HEK293 (cell line): ENCODE data around the gene KCNQ4.

ENCODE experiments used
- CTCF ChIP-seq: fragments of 450-650 bp; formaldehyde crosslinking; IDR thresholded peaks from 2 replicates; pipeline ENCODE4 v1.5.1; 2016; ENCODE audit warnings: missing biosample characterization, missing genetic modification characterization
- ZBTB1 ChIP-seq: fragments of 450-650 bp; formaldehyde crosslinking; IDR thresholded peaks from 2 replicates; pipeline ENCODE4 v1.5.1; 2016; ENCODE audit warnings: missing biosample characterization, missing genetic modification characterization
- ZFP69B ChIP-seq: fragments of 450-650 bp; formaldehyde crosslinking; IDR thresholded peaks from 2 replicates; pipeline ENCODE4 v1.5.1; 2016; ENCODE audit warnings: missing biosample characterization, missing genetic modification characterization
- ZNF184 ChIP-seq: fragments of 450-650 bp; IDR thresholded peaks from 2 replicates; pipeline ENCODE4 v1.5.1; 2018; ENCODE audit warnings: missing biosample characterization, mild to moderate bottlenecking, missing genetic modification characterization
- ZNF23 ChIP-seq: fragments of 450-650 bp; formaldehyde crosslinking; IDR thresholded peaks from 2 replicates; pipeline ENCODE4 v1.5.1; 2016; ENCODE audit warnings: missing biosample characterization, missing genetic modification characterization, borderline replicate concordance
- ZNF354C ChIP-seq: fragments of 450-650 bp; formaldehyde crosslinking; IDR thresholded peaks from 2 replicates; pipeline ENCODE4 v1.5.1; 2016; ENCODE audit warnings: missing biosample characterization, missing genetic modification characterization, low read depth, borderline replicate concordance
- ZNF549 ChIP-seq: fragments of 450-650 bp; IDR thresholded peaks from 2 replicates; pipeline ENCODE4 v1.5.1; 2018; ENCODE audit warnings: missing biosample characterization, missing genetic modification characterization, mild to moderate bottlenecking, inconsistent platforms, moderate library complexity
- ZNF585B ChIP-seq: fragments of 450-650 bp; formaldehyde crosslinking; IDR thresholded peaks from 2 replicates; pipeline ENCODE4 v1.5.1; 2016; ENCODE audit warnings: missing biosample characterization, missing genetic modification characterization
- ZNF785 ChIP-seq: fragments of 450-650 bp; formaldehyde crosslinking; IDR thresholded peaks from 2 replicates; pipeline ENCODE4 v1.5.1; 2016; ENCODE audit warnings: missing biosample characterization, missing genetic modification characterization
- TF ChIP-seq, protein P1 (sequence below): fragments of 450-650 bp; formaldehyde crosslinking; optimal IDR thresholded peaks from 2 replicates; pipeline ENCODE3; 2016; ENCODE audit warnings: missing biosample characterization, mild to moderate bottlenecking, missing genetic modification characterization
- TF ChIP-seq, protein P2 (sequence below): fragments of 450-650 bp; formaldehyde crosslinking; IDR thresholded peaks from 2 replicates; pipeline ENCODE4 v1.5.1; 2017; ENCODE audit warnings: missing biosample characterization, missing genetic modification characterization
- TF ChIP-seq, protein P3 (sequence below): IDR thresholded peaks from 2 replicates; pipeline ENCODE4 v1.6.1; 2011; ENCODE audit warnings: mild to moderate bottlenecking, low read depth, low read length, borderline replicate concordance
- TF ChIP-seq, protein P4 (sequence below): fragments of 450-650 bp; formaldehyde crosslinking; IDR thresholded peaks from 2 replicates; pipeline ENCODE4 v1.5.1; 2016; ENCODE audit warnings: missing biosample characterization, missing genetic modification characterization

DNA sequence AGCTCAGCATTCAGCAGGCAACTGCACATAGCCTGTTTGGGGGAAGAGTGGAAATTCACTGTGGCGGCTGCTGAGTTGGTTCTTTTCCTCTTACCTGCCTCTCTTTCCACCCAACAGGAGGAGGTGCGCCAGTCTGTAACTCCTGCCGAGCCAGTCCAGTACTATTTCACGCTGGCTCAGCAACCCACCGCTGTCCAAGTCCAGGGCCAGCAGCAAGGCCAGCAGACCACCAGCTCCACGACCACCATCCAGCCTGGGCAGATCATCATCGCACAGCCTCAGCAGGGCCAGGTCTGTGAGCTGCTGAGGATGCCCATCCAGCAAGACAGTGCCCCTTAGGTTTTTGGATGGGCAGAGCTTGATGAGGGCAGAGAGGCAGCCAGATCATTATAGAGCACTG lies 25.6 kb upstream of the KCNQ4 start:
- TF ChIP-seq, protein P1, sequence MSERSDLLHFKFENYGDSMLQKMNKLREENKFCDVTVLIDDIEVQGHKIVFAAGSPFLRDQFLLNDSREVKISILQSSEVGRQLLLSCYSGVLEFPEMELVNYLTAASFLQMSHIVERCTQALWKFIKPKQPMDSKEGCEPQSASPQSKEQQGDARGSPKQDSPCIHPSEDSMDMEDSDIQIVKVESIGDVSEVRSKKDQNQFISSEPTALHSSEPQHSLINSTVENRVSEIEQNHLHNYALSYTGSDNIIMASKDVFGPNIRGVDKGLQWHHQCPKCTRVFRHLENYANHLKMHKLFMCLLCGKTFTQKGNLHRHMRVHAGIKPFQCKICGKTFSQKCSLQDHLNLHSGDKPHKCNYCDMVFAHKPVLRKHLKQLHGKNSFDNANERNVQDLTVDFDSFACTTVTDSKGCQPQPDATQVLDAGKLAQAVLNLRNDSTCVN (tag by site-specific recombination): no peak
- TF ChIP-seq, protein P2, sequence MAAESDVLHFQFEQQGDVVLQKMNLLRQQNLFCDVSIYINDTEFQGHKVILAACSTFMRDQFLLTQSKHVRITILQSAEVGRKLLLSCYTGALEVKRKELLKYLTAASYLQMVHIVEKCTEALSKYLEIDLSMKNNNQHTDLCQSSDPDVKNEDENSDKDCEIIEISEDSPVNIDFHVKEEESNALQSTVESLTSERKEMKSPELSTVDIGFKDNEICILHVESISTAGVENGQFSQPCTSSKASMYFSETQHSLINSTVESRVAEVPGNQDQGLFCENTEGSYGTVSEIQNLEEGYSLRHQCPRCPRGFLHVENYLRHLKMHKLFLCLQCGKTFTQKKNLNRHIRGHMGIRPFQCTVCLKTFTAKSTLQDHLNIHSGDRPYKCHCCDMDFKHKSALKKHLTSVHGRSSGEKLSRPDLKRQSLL (tag by site-specific recombination): no peak
- TF ChIP-seq CTCF (tag by site-specific recombination): no peak
- TF ChIP-seq, protein P3, sequence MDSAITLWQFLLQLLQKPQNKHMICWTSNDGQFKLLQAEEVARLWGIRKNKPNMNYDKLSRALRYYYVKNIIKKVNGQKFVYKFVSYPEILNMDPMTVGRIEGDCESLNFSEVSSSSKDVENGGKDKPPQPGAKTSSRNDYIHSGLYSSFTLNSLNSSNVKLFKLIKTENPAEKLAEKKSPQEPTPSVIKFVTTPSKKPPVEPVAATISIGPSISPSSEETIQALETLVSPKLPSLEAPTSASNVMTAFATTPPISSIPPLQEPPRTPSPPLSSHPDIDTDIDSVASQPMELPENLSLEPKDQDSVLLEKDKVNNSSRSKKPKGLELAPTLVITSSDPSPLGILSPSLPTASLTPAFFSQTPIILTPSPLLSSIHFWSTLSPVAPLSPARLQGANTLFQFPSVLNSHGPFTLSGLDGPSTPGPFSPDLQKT: no peak
- TF ChIP-seq ZNF184 (tag by site-specific recombination): no peak
- TF ChIP-seq ZNF585B (tag by site-specific recombination): no peak
- TF ChIP-seq ZBTB1 (tag by site-specific recombination): no peak
- no peak for TF ChIP-seq ZFP69B (tag by site-specific recombination)
- TF ChIP-seq, protein P4, sequence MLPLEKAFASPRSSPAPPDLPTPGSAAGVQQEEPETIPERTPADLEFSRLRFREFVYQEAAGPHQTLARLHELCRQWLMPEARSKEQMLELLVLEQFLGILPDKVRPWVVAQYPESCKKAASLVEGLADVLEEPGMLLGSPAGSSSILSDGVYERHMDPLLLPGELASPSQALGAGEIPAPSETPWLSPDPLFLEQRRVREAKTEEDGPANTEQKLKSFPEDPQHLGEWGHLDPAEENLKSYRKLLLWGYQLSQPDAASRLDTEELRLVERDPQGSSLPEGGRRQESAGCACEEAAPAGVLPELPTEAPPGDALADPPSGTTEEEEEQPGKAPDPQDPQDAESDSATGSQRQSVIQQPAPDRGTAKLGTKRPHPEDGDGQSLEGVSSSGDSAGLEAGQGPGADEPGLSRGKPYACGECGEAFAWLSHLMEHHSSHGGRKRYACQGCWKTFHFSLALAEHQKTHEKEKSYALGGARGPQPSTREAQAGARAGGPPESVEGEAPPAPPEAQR: no peak
- no peak for TF ChIP-seq ZNF785
- TF ChIP-seq ZNF549 (tag by site-specific recombination): no peak
- TF ChIP-seq ZNF354C: no peak
- no peak for TF ChIP-seq ZNF23
